NCI-H1436 (cell line): Measurements from ENCODE around the gene GFOD2.

ENCODE experiments used
- DNase-seq: peaks from one replicate; lab custom pipeline; 2025; lab: John Stamatoyannopoulos, UW

GFOD2 gene

DNA sequence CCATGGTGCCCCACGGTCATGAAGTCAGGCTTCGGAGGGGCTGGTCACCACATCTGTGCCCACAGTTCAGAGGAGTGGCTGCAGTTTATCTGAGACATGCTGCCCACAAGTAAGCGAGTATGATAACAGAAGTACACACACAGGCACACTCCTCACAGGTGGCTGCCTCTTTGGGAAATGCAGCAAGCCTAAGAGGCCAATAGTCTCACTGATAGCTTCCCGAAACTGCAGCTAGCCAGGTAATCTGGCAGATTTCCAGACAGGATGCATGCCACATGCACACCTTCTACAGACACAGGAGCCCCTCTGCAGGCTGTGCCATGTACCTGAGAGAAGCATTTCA is 12.6 kb upstream of the GFOD2 start:
- no peak for DNase-seq

DNA sequence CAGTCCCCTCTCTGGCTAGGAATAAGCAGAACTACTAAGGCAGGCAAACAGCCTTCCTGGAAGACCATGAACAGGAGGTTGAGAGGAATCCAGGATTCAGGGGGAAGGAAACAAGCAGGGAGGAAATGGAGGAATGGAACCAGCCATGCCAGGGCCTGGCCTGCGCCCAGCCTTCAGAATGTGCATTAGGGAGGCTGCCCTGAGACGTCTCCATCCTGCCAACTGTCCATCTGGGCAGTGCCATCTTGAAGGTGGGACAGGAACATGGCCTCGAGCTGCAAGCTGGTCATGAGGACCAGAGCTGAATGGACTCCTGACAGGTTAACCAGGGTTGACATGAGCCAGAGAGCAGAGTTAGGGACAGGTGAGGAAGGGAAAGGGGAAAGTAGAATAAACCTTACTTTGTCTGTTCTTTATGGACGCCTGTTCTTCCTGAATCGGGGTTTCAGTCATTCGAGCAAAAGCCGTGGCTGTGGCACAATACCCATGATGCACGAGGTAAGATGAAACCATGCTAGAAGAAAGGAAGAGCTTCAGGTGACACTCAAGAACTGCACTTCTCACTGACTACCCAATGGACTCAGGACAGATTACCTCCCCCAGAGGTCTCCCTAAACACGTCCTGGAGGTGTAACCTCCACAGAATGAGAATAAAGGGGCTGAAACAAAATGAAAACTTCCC is 12.1 kb upstream of the GFOD2 start:
- DNase-seq: no peak

DNA sequence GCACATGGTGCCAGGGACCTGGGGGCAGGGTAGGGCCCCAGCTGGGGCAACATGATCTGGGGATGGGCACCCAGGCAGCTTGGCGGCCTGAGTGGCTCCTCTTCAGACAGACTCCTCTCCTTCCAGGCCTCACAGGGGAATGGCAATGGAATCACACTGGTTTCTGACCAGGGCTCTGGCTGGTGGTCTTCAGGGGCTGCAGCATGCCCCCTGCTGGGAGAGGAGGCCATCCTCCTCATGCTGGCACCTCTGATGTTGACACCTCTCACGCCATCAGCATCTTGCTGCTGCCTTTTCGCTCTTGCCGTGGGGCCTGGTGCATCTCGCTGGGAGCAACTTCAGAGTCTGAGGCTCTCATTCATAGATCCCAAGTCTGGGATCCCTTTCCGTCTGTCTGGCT is 11.2 kb upstream of the GFOD2 start:
- no peak for DNase-seq

GRCh38 chr16:67729636-67730248 is 10.6 kb upstream of the GFOD2 start:
- DNase-seq: no peak

- no peak for DNase-seq
Measured at GRCh38 chr16:67727521-67728485, 8.7 kb upstream of the GFOD2 start.

DNA sequence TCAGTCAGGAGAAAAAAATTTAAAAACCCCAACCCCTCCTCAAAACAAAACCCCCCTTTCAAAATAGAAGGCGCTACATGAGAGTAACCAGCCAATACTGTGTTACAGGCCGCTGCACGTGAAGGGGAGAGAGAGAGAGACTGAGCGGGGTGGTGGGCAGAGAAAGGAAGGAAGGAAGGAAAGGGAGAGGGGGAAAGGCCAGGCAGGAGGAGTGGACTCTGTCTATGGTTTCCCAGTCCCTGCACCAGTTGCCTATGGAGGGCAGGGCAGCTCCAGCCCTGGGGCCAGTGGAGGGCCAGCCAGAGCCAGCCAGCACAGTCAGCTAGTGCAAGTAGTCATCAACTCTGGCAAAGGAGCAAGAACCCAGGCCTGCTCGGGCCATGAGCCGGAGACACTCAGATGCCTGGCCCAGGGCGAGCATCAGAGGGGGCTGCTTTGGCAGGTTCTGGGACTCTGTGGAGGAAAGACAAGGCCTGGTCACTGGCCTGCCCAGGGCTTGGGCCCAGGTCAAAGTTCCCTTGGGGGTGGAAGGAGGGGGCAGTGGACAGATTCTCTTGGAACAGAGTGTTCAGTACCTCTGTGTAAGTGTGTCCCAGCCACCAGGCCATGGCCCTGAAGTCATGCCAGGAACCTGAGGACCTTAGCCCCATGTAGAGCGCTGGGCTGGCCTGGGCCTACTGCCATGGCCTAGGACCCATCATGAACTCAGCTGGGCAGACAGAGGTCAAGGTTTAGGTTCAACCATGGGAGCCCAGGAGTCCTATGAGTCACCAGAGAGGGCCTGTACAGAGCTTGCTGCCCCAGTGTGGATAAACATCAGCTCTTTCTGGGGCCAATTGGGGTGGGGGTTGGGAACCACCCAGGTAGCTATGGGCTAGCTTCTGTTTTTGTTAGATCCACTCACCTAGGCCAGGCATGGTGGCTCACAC is 7.3 kb upstream of the GFOD2 start:
- DNase-seq: no peak

GRCh38 chr16:67723911-67724305 is 4.8 kb upstream of the GFOD2 start:
- DNase-seq: no peak

- DNase-seq: no peak
Measured at GRCh38 chr16:67723151-67723910, 4.2 kb upstream of the GFOD2 start.

GRCh38 chr16:67720236-67720635 is 1.1 kb upstream of the GFOD2 start:
- DNase-seq: no peak

GRCh38 chr16:67719778-67720144 is 645 bp upstream of the GFOD2 start:
- peak; percentile 0 for DNase-seq

- no peak for DNase-seq
Measured at GRCh38 chr16:67718668-67719047, 458 bp downstream of the GFOD2 start.

GRCh38 chr16:67716097-67716496 is 3.0 kb downstream of the GFOD2 start:
- no peak for DNase-seq

DNA sequence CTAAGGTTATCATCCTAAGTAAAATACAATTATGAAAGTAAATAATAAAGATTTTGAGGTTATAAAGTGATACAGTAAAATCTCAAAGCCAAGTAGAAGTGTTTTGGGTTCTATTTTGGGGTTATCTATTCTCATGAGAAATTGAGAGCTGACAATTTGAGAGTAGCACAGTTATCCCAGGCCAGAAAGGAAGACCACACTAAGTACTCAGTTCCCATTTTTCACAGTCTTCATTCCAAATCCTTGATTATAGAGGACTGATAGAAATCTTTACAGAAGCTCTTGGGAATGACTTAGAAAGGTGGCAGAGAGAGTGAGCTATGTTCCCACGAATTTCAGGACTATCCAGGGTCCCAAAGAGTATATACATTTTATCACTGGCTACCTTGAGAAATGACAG is 4.6 kb downstream of the GFOD2 start:
- no peak for DNase-seq

DNA sequence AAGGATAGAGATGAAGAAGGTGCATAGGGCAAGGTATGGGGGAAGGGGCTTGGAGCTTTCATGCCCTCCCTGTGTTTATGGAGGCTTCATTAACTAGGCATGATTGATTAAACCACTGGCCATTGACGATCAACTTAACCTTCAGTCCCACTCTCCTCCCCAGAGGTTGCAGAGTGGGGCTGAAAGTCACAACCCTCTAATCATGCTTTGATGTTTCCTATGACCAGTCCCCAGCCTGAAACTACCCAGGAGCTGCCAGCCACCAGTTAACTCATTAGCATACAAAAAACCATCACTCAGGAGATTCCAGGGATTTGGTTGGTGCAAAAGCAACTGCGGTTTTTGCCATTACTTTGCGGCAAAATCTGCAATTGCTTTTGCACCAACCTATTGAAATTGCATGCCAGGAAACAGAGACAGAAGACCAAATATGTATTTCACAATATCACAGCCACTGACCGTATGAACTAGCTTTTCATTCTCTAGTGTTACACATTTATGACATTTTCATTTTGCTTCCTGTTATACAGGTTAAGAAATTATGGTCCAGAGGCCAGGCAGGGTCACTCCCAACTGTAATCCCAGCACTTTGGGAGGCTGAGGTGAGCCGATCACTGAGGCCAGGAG is 5.4 kb downstream of the GFOD2 start:
- no peak for DNase-seq

GRCh38 chr16:67710607-67711006 is 8.5 kb downstream of the GFOD2 start:
- no peak for DNase-seq

DNA sequence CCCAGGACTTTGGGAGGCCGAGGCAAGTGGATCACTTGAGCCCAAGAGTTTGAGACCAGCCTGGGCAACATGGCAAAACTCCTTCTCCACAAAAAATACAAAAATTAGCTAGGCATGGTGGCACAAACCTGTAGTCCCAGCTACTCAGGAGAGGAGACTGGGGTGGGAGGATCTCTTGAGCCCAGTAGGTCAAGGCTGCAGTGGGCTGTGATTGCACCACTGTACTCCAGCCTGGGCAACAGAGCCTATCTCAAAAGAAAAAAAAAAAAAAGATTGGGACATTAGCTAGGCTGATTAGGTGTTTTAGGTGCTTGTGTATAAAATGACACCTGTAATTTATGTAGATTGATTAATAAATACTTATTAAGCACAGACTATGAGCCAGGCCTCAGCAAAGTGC is 10.1 kb downstream of the GFOD2 start:
- no peak for DNase-seq

DNA sequence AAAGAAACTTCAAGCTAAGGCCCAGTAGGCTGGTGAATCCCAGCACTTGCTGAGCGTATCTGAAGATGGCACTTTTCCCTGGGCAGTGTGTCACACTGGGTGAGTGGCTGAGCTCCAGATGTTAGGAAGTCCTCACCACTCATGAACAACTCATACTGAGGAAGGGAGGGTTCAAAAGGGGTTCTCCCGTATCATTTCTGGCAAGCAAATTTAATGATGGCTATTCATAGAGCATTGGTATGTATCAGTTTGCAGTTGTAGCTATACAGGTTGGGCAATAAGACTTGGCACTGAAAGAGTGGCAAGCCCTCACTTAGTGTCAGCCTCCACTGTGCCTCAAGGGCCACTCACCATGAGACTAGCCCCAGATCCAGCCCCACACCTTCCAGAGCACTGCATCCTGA is 10.7 kb downstream of the GFOD2 start:
- DNase-seq: no peak

DNA sequence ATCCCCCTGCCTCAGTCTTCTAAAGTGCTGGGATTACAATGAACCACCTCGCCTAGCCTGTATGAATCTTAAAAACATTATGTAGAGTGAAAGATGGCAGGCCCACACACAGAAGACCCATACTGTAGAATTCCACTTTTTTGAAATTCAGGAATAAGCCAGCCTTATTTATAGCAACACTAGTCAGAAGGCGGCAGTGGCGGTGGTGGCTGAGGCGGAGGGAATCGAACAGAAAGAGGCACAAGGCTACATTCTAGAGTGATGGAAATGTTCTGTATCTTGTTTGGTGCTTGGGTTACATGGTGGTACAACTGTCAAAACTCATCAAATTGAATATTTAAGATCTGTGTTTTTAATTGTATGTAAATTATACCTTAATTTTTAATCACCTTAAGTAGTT is 11.3 kb downstream of the GFOD2 start:
- DNase-seq: no peak

DNA sequence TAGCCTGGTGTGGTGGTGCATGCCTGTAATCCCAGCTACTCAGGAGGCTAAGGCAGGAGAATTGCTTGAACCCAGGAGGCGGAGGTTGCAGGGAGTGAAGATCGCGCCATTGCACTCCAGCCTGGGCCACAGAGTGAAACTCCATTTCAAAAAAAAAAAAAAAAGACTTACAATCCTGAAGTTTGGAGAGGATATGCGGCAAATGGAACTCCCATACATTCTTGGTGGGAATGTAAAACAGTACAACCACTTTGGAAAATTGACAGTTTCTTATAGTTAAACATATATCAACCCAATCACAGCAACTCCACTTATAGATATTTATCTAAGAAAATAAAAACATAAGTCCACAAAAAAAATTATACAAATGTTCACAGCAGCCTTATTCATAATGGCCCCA is 11.9 kb downstream of the GFOD2 start:
- DNase-seq: no peak

DNA sequence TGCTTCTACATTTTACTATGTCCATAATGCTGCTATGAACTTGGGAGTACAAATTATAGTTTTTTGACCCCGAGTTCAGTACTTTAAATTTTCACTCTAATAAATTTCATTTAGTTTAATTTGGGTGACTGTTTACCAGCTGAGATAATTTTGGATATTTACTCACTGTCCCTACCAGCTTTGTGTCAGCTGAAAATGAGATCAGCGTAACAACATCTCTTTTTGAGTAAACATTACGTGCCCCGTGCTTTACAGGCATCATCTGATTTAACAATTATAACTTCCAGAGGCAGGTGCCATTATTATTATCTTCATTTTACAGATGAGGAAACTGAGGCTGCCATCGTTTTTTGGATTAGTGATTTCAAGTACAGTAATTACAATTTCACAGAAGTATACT is 15.0 kb downstream of the GFOD2 start:
- no peak for DNase-seq

DNA sequence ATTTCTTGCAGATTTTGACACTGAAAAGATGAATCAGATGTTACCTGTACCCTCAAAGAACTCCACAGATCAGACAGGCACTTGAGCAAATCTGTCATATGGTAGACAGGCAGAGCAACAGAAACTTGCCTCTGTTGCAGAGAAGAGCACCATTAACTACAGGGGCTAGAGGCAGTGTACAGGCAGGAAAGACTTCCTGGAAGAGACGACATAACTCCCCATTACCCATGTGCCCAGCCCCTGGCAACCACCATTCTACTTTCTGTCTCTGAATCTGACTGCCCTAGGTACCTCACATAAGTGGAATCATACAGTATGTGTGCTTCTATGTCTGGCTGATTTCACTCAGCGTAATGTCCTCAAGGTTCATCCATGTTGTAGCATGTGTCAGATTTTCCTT is 15.5 kb downstream of the GFOD2 start:
- DNase-seq: no peak
